ENCODE measurements around the gene DMD. TPM values are rescaled to one million over a fixed set of nuclear protein-coding genes. Genes with fewer than 3 reads are reported as not detected.
A peak's percentile ranks its signal among the peaks of the same experiment; 100 is the strongest.

Gene DMD
- total RNA-seq, 5 donors from 2014 or later (not counting 1 experiment from before 2014, with no cell fraction given), result 0.73 to 1.6 (median 0.88) TPM; not detected in 1

DNA sequence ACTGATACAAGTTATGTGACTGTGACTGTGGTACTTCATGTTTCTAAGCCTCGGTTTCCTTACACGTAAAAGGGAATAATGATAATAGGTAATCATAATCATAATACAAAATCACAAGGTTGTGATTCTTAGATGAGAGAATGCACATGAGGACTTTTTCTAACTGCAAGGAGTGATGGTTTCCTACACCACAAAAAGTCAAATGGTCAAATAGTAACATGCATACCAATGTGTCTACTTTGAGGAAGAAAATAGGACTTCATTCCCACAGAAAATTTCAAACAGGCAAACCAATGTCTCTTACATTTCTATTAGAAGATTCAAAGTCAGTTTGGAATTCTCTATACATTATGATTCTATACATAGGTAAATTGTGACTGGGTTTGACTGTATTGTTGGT is 1770.8 kb downstream of the DMD start:
- no peaks in the 10 kb centered on the region for H3K27me3 ChIP-seq (replicated peaks in 1 of 2; ENCODE audit: control insufficient read depth in 2 of 2, extremely low read depth in 1 of 2, insufficient read depth in 2 of 2, low read length in 1 of 2)
- H3K4me3 Mint-ChIP-seq, result no peak overlapping the region
- peaks cover 0 to 6% of the 10 kb centered on the region in 2 donors for H3K27me3 Mint-ChIP-seq
- no peaks in the 10 kb centered on the region for H3K4me1 ChIP-seq (ENCODE audit: control insufficient read depth in 1 of 2, extremely low read depth in 1 of 2, insufficient read depth in 2 of 2, low read length in 2 of 2)
- ATAC-seq (replicated peaks in 1 of 4) (no peak), DNase-seq (no peak)
- POLR2A ChIA-PET, result interaction anchor here in 1 of 2 donors (0.6 kb wide), 1 partner anchor 759 kb away, joined by 3 read pairs; no protein-coding TSS in a partner anchor
- H3K36me3 Mint-ChIP-seq, result no peaks in the 10 kb centered on the region
- no peak overlapping the region for H3K27ac Mint-ChIP-seq
- CTCF ChIA-PET, result no interaction called here
- H3K9me3 ChIP-seq, result no peaks in the 10 kb centered on the region
- H3K4me1 Mint-ChIP-seq, result no peaks in the 10 kb centered on the region
- H3K9me3 Mint-ChIP-seq, result no peaks in the 10 kb centered on the region
- no peaks in the 10 kb centered on the region for H3K36me3 ChIP-seq (ENCODE audit: control insufficient read depth in 2 of 2, extremely low read depth in 1 of 2, insufficient read depth in 1 of 2, low read length in 1 of 2)
- WGBS (ENCODE audit: insufficient coverage), result no CpG with 5 or more reads among the region's 2 CpGs
- no peak overlapping the region for H3K27ac ChIP-seq (ENCODE audit: low read length)
- H3K4me3 ChIP-seq (ENCODE audit: control insufficient read depth in 1 of 2, extremely low read depth in 1 of 2, low read length in 1 of 2), result no peak overlapping the region

GRCh38 chrX:31436424-31436823 is 1774.9 kb downstream of the DMD start:
- no peaks in the 10 kb centered on the region for H3K36me3 ChIP-seq (ENCODE audit: control insufficient read depth in 2 of 2, extremely low read depth in 1 of 2, insufficient read depth in 1 of 2, low read length in 1 of 2)
- no peaks in the 10 kb centered on the region for H3K36me3 Mint-ChIP-seq
- H3K4me1 Mint-ChIP-seq, result no peaks in the 10 kb centered on the region
- no peaks in the 10 kb centered on the region for H3K9me3 ChIP-seq
- no peak overlapping the region for H3K27ac Mint-ChIP-seq
- H3K4me3 Mint-ChIP-seq, result no peak overlapping the region
- ChIA-PET POLR2A (no interaction called here), CTCF (no interaction called here)
- H3K4me1 ChIP-seq (ENCODE audit: control insufficient read depth in 1 of 2, extremely low read depth in 1 of 2, insufficient read depth in 2 of 2, low read length in 2 of 2), result no peaks in the 10 kb centered on the region
- DNase-seq (no peak), ATAC-seq (replicated peaks in 1 of 4) (no peak)
- H3K27ac ChIP-seq (ENCODE audit: low read length), result no peak overlapping the region
- H3K27me3 Mint-ChIP-seq, result peaks cover 0 to 7% of the 10 kb centered on the region in 2 donors
- WGBS (ENCODE audit: insufficient coverage), result no CpG with 5 or more reads among the region's 3 CpGs
- no peak overlapping the region for H3K4me3 ChIP-seq (ENCODE audit: control insufficient read depth in 1 of 2, extremely low read depth in 1 of 2, low read length in 1 of 2)
- H3K9me3 Mint-ChIP-seq, result no peaks in the 10 kb centered on the region
- no peaks in the 10 kb centered on the region for H3K27me3 ChIP-seq (replicated peaks in 1 of 2; ENCODE audit: control insufficient read depth in 2 of 2, extremely low read depth in 1 of 2, insufficient read depth in 2 of 2, low read length in 1 of 2)

DNA sequence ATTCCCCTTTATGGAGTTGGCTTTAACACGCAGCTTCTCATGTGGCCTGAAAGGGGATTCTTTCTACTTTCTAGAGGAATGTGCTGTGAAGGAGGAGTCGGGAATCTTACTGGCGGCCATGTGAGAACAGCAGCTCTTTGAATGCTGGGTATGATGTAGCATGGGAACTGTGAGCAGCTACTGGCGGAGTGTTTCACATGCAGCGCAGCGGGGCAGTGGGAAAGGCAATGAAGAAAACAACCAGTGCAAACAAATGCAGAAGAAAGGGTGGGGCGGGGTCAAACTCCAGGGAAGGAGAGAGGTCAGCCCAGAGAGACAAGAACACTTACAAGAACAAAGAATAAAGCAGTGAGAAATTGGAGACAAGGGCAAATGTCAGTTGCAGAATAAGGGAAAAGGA is 1775.8 kb downstream of the DMD start:
- Histone ChIP-seq H3K4me1 (ENCODE audit: control insufficient read depth in 1 of 2, extremely low read depth in 1 of 2, insufficient read depth in 2 of 2, low read length in 2 of 2) (no peaks in the 10 kb centered on the region), H3K9me3 (no peaks in the 10 kb centered on the region), H3K27me3 (replicated peaks in 1 of 2; ENCODE audit: control insufficient read depth in 2 of 2, extremely low read depth in 1 of 2, insufficient read depth in 2 of 2, low read length in 1 of 2) (no peaks in the 10 kb centered on the region), H3K4me3 (ENCODE audit: control insufficient read depth in 1 of 2, extremely low read depth in 1 of 2, low read length in 1 of 2) (no peak overlapping the region), H3K36me3 (ENCODE audit: control insufficient read depth in 2 of 2, extremely low read depth in 1 of 2, insufficient read depth in 1 of 2, low read length in 1 of 2) (no peaks in the 10 kb centered on the region), H3K27ac (ENCODE audit: low read length) (no peak overlapping the region)
- ChIA-PET CTCF (no interaction called here), POLR2A (no interaction called here)
- H3K27ac Mint-ChIP-seq, result no peak overlapping the region
- H3K4me3 Mint-ChIP-seq, result no peak overlapping the region
- ATAC-seq (replicated peaks in 1 of 4), result no peak
- no CpG with 5 or more reads among the region's 7 CpGs for WGBS (ENCODE audit: insufficient coverage)
- peaks cover 0 to 7% of the 10 kb centered on the region in 2 donors for H3K27me3 Mint-ChIP-seq
- H3K36me3 Mint-ChIP-seq, result no peaks in the 10 kb centered on the region
- H3K9me3 Mint-ChIP-seq, result no peaks in the 10 kb centered on the region
- H3K4me1 Mint-ChIP-seq, result no peaks in the 10 kb centered on the region
- no peak for DNase-seq

GRCh38 chrX:31433856-31434255 is 1777.5 kb downstream of the DMD start:
- H3K27me3 Mint-ChIP-seq, result peaks cover 0 to 7% of the 10 kb centered on the region in 2 donors
- no peaks in the 10 kb centered on the region for H3K27me3 ChIP-seq (replicated peaks in 1 of 2; ENCODE audit: control insufficient read depth in 2 of 2, extremely low read depth in 1 of 2, insufficient read depth in 2 of 2, low read length in 1 of 2)
- H3K27ac ChIP-seq (ENCODE audit: low read length), result no peak overlapping the region
- no peaks in the 10 kb centered on the region for H3K4me1 ChIP-seq (ENCODE audit: control insufficient read depth in 1 of 2, extremely low read depth in 1 of 2, insufficient read depth in 2 of 2, low read length in 2 of 2)
- H3K27ac Mint-ChIP-seq, result no peak overlapping the region
- no CpG with 5 or more reads among the region's 1 CpG for WGBS (ENCODE audit: insufficient coverage)
- no peak overlapping the region for H3K4me3 Mint-ChIP-seq
- ChIA-PET CTCF (no interaction called here), POLR2A (no interaction called here)
- DNase-seq (no peak), ATAC-seq (replicated peaks in 1 of 4) (no peak)
- no peaks in the 10 kb centered on the region for H3K9me3 Mint-ChIP-seq
- no peak overlapping the region for H3K4me3 ChIP-seq (ENCODE audit: control insufficient read depth in 1 of 2, extremely low read depth in 1 of 2, low read length in 1 of 2)
- no peaks in the 10 kb centered on the region for H3K9me3 ChIP-seq
- H3K4me1 Mint-ChIP-seq, result no peaks in the 10 kb centered on the region
- H3K36me3 ChIP-seq (ENCODE audit: control insufficient read depth in 2 of 2, extremely low read depth in 1 of 2, insufficient read depth in 1 of 2, low read length in 1 of 2), result no peaks in the 10 kb centered on the region
- H3K36me3 Mint-ChIP-seq, result no peaks in the 10 kb centered on the region

DNA sequence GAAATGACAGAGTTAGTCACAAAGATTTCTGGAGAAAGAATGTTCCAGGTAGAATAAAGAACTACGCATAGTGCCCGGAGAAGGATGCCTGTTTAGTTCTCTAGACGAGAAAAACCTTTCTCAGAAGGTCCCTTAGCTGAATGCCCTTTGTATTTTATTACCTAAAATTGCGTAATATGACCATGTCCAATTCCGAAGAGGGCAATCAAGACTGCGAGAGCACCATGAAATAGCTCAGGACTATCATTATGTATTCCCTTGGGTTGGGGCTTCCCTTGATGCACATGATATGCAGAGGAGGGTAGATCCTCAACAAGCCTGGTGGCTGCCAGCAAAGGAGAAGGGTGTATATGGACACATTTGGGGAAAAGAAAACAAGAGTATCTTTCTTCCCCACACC is 1781.4 kb downstream of the DMD start:
- Mint-ChIP-seq H3K27me3 (peaks cover 0 to 9% of the 10 kb centered on the region in 2 donors), H3K4me1 (no peaks in the 10 kb centered on the region), H3K4me3 (no peak overlapping the region), H3K9me3 (no peaks in the 10 kb centered on the region), H3K27ac (no peak overlapping the region), H3K36me3 (no peaks in the 10 kb centered on the region)
- Histone ChIP-seq H3K36me3 (ENCODE audit: control insufficient read depth in 2 of 2, extremely low read depth in 1 of 2, insufficient read depth in 1 of 2, low read length in 1 of 2) (no peaks in the 10 kb centered on the region), H3K27me3 (replicated peaks in 1 of 2; ENCODE audit: control insufficient read depth in 2 of 2, extremely low read depth in 1 of 2, insufficient read depth in 2 of 2, low read length in 1 of 2) (peaks cover 0 to 2% of the 10 kb centered on the region in 2 experiments), H3K27ac (ENCODE audit: low read length) (no peak overlapping the region), H3K9me3 (no peaks in the 10 kb centered on the region), H3K4me1 (ENCODE audit: control insufficient read depth in 1 of 2, extremely low read depth in 1 of 2, insufficient read depth in 2 of 2, low read length in 2 of 2) (no peaks in the 10 kb centered on the region), H3K4me3 (ENCODE audit: control insufficient read depth in 1 of 2, extremely low read depth in 1 of 2, low read length in 1 of 2) (no peak overlapping the region)
- DNase-seq (no peak), ATAC-seq (replicated peaks in 1 of 4) (no peak)
- ChIA-PET CTCF (no interaction called here), POLR2A (no interaction called here)
- 83% methylated on average over 1 of the region's 6 CpGs for WGBS (ENCODE audit: insufficient coverage)

GRCh38 chrX:31423609-31424189 is 1787.7 kb downstream of the DMD start:
- H3K36me3 Mint-ChIP-seq, result no peaks in the 10 kb centered on the region
- H3K27me3 Mint-ChIP-seq, result peaks cover 0 to 15% of the 10 kb centered on the region in 2 donors
- ChIA-PET POLR2A (no interaction called here), CTCF (interaction anchor here in 1 of 2 donors (1.0 kb wide), 1 partner anchor 385 kb away, joined by 4 read pairs; no protein-coding TSS in a partner anchor)
- no peaks in the 10 kb centered on the region for H3K9me3 Mint-ChIP-seq
- ATAC-seq (replicated peaks in 1 of 4) (no peak), DNase-seq (peak in 2 of 35 experiments; percentile 0 to 4)
- Histone ChIP-seq H3K4me1 (ENCODE audit: control insufficient read depth in 1 of 2, extremely low read depth in 1 of 2, insufficient read depth in 2 of 2, low read length in 2 of 2) (no peaks in the 10 kb centered on the region), H3K27ac (ENCODE audit: low read length) (no peak overlapping the region), H3K27me3 (replicated peaks in 1 of 2; ENCODE audit: control insufficient read depth in 2 of 2, extremely low read depth in 1 of 2, insufficient read depth in 2 of 2, low read length in 1 of 2) (peaks cover 0 to 2% of the 10 kb centered on the region in 2 experiments), H3K9me3 (no peaks in the 10 kb centered on the region), H3K4me3 (ENCODE audit: control insufficient read depth in 1 of 2, extremely low read depth in 1 of 2, low read length in 1 of 2) (no peak overlapping the region), H3K36me3 (ENCODE audit: control insufficient read depth in 2 of 2, extremely low read depth in 1 of 2, insufficient read depth in 1 of 2, low read length in 1 of 2) (no peaks in the 10 kb centered on the region)
- H3K4me3 Mint-ChIP-seq, result no peak overlapping the region
- H3K27ac Mint-ChIP-seq, result no peak overlapping the region
- no peaks in the 10 kb centered on the region for H3K4me1 Mint-ChIP-seq
- no CpG with 5 or more reads among the region's 6 CpGs for WGBS (ENCODE audit: insufficient coverage)

DNA sequence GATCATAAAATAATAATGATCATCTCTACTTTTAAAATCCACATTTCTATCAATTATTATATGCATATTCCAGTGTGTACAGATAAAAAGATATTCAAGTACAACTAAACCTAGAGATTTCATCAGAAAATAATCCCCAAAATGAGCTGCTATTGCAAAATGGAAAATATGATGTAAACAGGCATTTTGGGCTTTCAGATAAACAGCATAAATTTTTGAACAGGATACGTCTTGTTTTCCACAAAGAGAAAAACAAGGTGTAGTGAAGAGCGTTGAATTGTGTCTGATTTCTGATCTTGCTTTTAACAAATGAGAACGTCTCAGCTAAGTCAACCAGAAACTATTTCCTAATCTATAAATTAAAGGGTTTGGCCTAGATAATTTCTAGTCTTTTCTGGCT is 1789.9 kb downstream of the DMD start:
- ChIA-PET POLR2A (no interaction called here), CTCF (no interaction called here)
- no peaks in the 10 kb centered on the region for H3K4me1 Mint-ChIP-seq
- no peak for ATAC-seq (replicated peaks in 1 of 4)
- H3K4me1 ChIP-seq (ENCODE audit: control insufficient read depth in 1 of 2, extremely low read depth in 1 of 2, insufficient read depth in 2 of 2, low read length in 2 of 2), result no peaks in the 10 kb centered on the region
- no peaks in the 10 kb centered on the region for H3K36me3 ChIP-seq (ENCODE audit: control insufficient read depth in 2 of 2, extremely low read depth in 1 of 2, insufficient read depth in 1 of 2, low read length in 1 of 2)
- WGBS (ENCODE audit: insufficient coverage), result no CpG with 5 or more reads among the region's 3 CpGs
- no peak overlapping the region for H3K4me3 Mint-ChIP-seq
- peaks cover 0 to 15% of the 10 kb centered on the region in 2 donors for H3K27me3 Mint-ChIP-seq
- DNase-seq, result no peak
- peaks cover 0 to 2% of the 10 kb centered on the region in 2 experiments for H3K27me3 ChIP-seq (replicated peaks in 1 of 2; ENCODE audit: control insufficient read depth in 2 of 2, extremely low read depth in 1 of 2, insufficient read depth in 2 of 2, low read length in 1 of 2)
- no peaks in the 10 kb centered on the region for H3K9me3 ChIP-seq
- no peaks in the 10 kb centered on the region for H3K36me3 Mint-ChIP-seq
- no peak overlapping the region for H3K27ac ChIP-seq (ENCODE audit: low read length)
- H3K27ac Mint-ChIP-seq, result no peak overlapping the region
- no peaks in the 10 kb centered on the region for H3K9me3 Mint-ChIP-seq
- no peak overlapping the region for H3K4me3 ChIP-seq (ENCODE audit: control insufficient read depth in 1 of 2, extremely low read depth in 1 of 2, low read length in 1 of 2)
